Activated T-cell treated with anti-CD3 and anti-CD28 coated beads, Interleukin-2, amount 50 U/mL, for 48 hours (primary cell): ENCODE measurements around the gene TNFRSF17.
A peak's percentile ranks its signal among the peaks of the same experiment; 100 is the strongest.
"Not testable (repeated sequence)": the region's sequence is repeated elsewhere in the genome, so short reads cannot be mapped to it uniquely, and the experiment has no call there.

Experiments
- DNase-seq, 2 experiments: peaks; one replicate each; pipeline ENCODE4 v3.0.0-alpha.2; 2020

TNFRSF17 gene

GRCh38 chr16:11964761-11965551 lies at the start of gene TNFRSF17:
TNFRSF17 (plus strand) TSS chr16:11965210; CDS start chr16:11965325, 115 bp downstream.
- DNase-seq, result no peak

GRCh38 chr16:11915644-11916523 lies 49.1 kb upstream of the TNFRSF17 start, which contains the start of gene GSPT1:
GSPT1 (minus strand) TSS chr16:11915956; CDS start chr16:11915720, 236 bp downstream.
- peak; percentile 99 to 100 for DNase-seq

GRCh38 chr16:11916524-11917285 lies 48.3 kb upstream of the TNFRSF17 start:
- no peak for DNase-seq

- not testable (repeated sequence) for DNase-seq
Observed at GRCh38 chr16:11924046-11924445, 41.0 kb upstream of the TNFRSF17 start.

GRCh38 chr16:11927350-11927749 lies 37.7 kb upstream of the TNFRSF17 start:
- DNase-seq, result not testable (repeated sequence)

- DNase-seq, result not testable (repeated sequence)
Observed at GRCh38 chr16:11941945-11942344, 23.1 kb upstream of the TNFRSF17 start, which contains the start of gene NPIPB2. NPIPB2 (minus strand) TSS chr16:11942045; CDS start chr16:11942045, 0 bp downstream.

GRCh38 chr16:11946433-11946832 lies 18.6 kb upstream of the TNFRSF17 start:
- no peak for DNase-seq

GRCh38 chr16:11948819-11949218 lies 16.2 kb upstream of the TNFRSF17 start:
- no peak for DNase-seq

GRCh38 chr16:11949527-11949926 lies 15.5 kb upstream of the TNFRSF17 start:
- DNase-seq, result peak in 1 of 2 experiments; percentile 19

GRCh38 chr16:11950388-11950787 lies 14.6 kb upstream of the TNFRSF17 start:
- DNase-seq, result no peak

GRCh38 chr16:11953576-11953975 lies 11.4 kb upstream of the TNFRSF17 start:
- DNase-seq, result not testable (repeated sequence)

GRCh38 chr16:11955713-11956123 lies 9.3 kb upstream of the TNFRSF17 start:
- DNase-seq, result no peak

GRCh38 chr16:11956558-11956957 lies 8.5 kb upstream of the TNFRSF17 start:
- no peak for DNase-seq

- DNase-seq, result no peak
Observed at GRCh38 chr16:11957591-11958395, 7.2 kb upstream of the TNFRSF17 start.

GRCh38 chr16:11962457-11962856 lies 2.6 kb upstream of the TNFRSF17 start:
- DNase-seq, result not testable (repeated sequence)

GRCh38 chr16:11962978-11963377 lies 2.0 kb upstream of the TNFRSF17 start:
- not testable (repeated sequence) for DNase-seq

- no peak for DNase-seq
Observed at GRCh38 chr16:11963706-11964105, 1.3 kb upstream of the TNFRSF17 start.

GRCh38 chr16:11966173-11966572 lies 1.2 kb downstream of the TNFRSF17 start:
- DNase-seq, result no peak

GRCh38 chr16:11967195-11967911 lies 2.3 kb downstream of the TNFRSF17 start:
- no peak for DNase-seq

- no peak for DNase-seq
Observed at GRCh38 chr16:11968577-11968976, 3.6 kb downstream of the TNFRSF17 start.

GRCh38 chr16:11970292-11970691 lies 5.3 kb downstream of the TNFRSF17 start:
- not testable (repeated sequence) for DNase-seq
